GM12873 (cell line): Measurements from ENCODE around the gene AQR.

Source experiments
- TF ChIP-seq, protein P1 (sequence below): IDR thresholded peaks from 2 replicates; pipeline ENCODE4 v1.5.1; 2012; ENCODE audit warnings: low read depth, mild to moderate bottlenecking, moderate library complexity, low read length, control low read depth; ENCODE audit not compliant: insufficient read depth; ENCODE audit errors: missing control alignments

AQR gene

DNA sequence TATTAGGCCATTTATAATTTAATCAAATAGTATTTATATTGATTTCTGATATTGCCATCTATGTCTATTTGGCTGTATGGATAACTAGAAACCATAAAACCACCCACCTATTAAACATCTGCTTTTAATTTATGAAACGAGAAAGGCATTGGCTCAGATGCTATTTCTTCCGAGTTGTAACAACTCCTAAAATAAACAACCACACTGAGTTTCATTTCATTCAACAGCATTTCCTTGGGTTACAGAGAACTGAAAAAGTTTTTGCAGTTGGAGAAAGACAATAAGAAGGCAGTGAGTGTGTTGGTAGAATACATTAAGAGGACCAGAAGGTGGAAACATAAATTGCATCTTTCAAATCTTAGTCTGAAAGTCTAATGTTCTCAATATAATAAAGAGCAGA lies 79.1 kb downstream of the AQR start:
- TF ChIP-seq, protein P1, sequence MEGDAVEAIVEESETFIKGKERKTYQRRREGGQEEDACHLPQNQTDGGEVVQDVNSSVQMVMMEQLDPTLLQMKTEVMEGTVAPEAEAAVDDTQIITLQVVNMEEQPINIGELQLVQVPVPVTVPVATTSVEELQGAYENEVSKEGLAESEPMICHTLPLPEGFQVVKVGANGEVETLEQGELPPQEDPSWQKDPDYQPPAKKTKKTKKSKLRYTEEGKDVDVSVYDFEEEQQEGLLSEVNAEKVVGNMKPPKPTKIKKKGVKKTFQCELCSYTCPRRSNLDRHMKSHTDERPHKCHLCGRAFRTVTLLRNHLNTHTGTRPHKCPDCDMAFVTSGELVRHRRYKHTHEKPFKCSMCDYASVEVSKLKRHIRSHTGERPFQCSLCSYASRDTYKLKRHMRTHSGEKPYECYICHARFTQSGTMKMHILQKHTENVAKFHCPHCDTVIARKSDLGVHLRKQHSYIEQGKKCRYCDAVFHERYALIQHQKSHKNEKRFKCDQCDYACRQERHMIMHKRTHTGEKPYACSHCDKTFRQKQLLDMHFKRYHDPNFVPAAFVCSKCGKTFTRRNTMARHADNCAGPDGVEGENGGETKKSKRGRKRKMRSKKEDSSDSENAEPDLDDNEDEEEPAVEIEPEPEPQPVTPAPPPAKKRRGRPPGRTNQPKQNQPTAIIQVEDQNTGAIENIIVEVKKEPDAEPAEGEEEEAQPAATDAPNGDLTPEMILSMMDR, result no peak

DNA sequence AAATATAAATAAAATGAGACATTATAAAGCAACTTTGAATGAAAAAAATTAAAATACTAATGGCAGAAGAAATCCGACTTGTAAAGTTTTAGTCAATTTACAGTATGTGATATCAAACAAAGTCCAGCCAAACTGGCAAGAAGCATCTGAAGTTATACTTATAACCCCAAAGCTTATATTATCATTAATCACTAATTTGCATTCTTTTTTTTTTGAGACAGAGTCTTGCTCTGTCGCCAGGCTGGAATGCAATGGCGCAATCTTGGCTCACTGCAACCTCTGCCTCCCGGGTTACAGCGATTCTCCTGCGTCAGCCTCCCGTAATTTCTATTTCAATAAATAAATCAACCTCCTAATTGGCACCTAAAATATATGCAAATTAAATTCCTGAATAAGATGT lies 80.1 kb downstream of the AQR start:
- TF ChIP-seq, protein P1, result no peak

- TF ChIP-seq, protein P1, result no peak
Measured at GRCh38 chr15:34886134-34886533, 83.4 kb downstream of the AQR start.

GRCh38 chr15:34883633-34884032 lies 85.9 kb downstream of the AQR start:
- TF ChIP-seq, protein P1, result no peak

DNA sequence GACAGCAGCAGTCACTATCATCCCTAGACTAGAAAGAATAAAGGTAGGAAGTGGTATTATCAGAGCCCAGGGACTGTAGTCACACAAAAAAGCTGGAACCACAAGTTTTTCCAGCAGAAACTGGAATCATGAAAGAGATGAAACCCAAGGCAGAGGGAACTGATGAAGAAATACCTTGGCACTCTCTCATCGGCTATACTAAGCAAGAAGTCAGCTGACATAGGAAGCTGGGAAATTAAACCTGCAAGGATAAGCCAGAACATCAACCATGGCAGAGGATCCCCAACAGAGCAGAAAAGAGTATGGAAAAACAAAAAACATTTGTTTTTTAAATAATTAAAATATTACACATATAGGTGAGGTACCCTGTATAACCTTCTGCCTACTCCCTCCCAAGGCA lies 86.5 kb downstream of the AQR start:
- TF ChIP-seq, protein P1, result no peak

GRCh38 chr15:34879107-34879506 lies 90.4 kb downstream of the AQR start:
- TF ChIP-seq, protein P1, result no peak

DNA sequence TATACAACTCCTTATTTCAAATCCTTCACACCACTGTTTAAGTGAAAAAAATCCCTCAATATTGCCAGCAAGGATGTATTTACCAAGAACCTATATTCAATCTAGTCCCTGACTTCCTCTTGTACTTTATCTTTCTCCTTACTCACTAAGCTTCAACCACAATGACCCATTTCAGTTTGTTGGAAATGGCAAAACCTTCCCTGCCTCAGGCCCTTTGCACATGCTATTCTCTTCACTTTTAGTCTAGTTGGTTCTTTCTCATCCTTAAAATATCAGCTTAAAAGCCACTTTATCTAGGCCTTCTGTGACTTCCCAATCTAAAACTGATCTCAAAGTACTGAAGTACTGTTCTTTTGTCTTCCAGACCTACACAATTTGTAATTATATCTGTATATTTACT lies 92.9 kb downstream of the AQR start:
- TF ChIP-seq, protein P1, result no peak
